ENCODE data around the gene EGFR. TPM values are rescaled to one million over a fixed set of nuclear protein-coding genes. Genes with fewer than 3 reads are reported as not detected.

Gene EGFR
- total and polyA plus RNA-seq, 2 experiments from 2014 or later: 21.6 to 51.0 TPM

GRCh38 chr7:55212838-55213237, 194.0 kb downstream of the EGFR start:
- Histone ChIP-seq H3K27ac (no peak overlapping the region), H4K20me1 (ENCODE audit: insufficient read depth, poor library complexity, severe bottlenecking) (no peaks in the 10 kb centered on the region), H3K9me2 (replicated peaks; ENCODE audit: insufficient read depth) (no peaks in the 10 kb centered on the region), H3K4me2 (no peak overlapping the region), H3K79me2 (no peaks in the 10 kb centered on the region), H3K36me3 (replicated peaks; ENCODE audit: insufficient read depth, low read depth) (no peaks in the 10 kb centered on the region), H2AFZ (no peak overlapping the region), H3K4me1 (ENCODE audit: insufficient read depth) (peaks cover 27% of the 10 kb centered on the region), H3K9me3 (ENCODE audit: low read depth) (no peaks in the 10 kb centered on the region), H3K27me3 (no peaks in the 10 kb centered on the region), H3K4me3 (no peak overlapping the region)
- TF ChIP-seq EZH2 (IDR thresholded peaks at IDR 0.05; ENCODE audit: borderline replicate concordance) (no peak), EZH2phosphoT487 (IDR thresholded peaks at IDR 0.05; ENCODE audit: low read depth, severe bottlenecking, unreplicated experiment) (no peak), CTCF (IDR thresholded peaks at IDR 0.05; ENCODE audit: poor library complexity) (no peak)
- DNase-seq (ENCODE audit: low spot score): no peak
- 77% methylated on average over 10 of the region's 10 CpGs for WGBS (ENCODE audit: low lambda C conversion rate, missing lambda C conversion rate)

GRCh38 chr7:55214707-55215106, 195.9 kb downstream of the EGFR start:
- Histone ChIP-seq H3K79me2 (no peaks in the 10 kb centered on the region), H3K4me1 (ENCODE audit: insufficient read depth) (peaks cover 19% of the 10 kb centered on the region), H3K4me2 (no peak overlapping the region), H3K9me2 (replicated peaks; ENCODE audit: insufficient read depth) (no peaks in the 10 kb centered on the region), H3K9me3 (ENCODE audit: low read depth) (no peaks in the 10 kb centered on the region), H3K4me3 (no peak overlapping the region), H3K27me3 (no peaks in the 10 kb centered on the region), H3K27ac (no peak overlapping the region), H4K20me1 (ENCODE audit: insufficient read depth, poor library complexity, severe bottlenecking) (no peaks in the 10 kb centered on the region), H2AFZ (no peak overlapping the region), H3K36me3 (replicated peaks; ENCODE audit: insufficient read depth, low read depth) (no peaks in the 10 kb centered on the region)
- DNase-seq (ENCODE audit: low spot score): no peak
- TF ChIP-seq CTCF (IDR thresholded peaks at IDR 0.05; ENCODE audit: poor library complexity): no peak
- 71% methylated on average over 5 of the region's 5 CpGs for WGBS (ENCODE audit: low lambda C conversion rate, missing lambda C conversion rate)

GRCh38 chr7:55223023-55223422, 204.2 kb downstream of the EGFR start:
- Histone ChIP-seq H3K4me1 (ENCODE audit: insufficient read depth) (no peaks in the 10 kb centered on the region), H3K4me3 (no peak overlapping the region), H3K36me3 (replicated peaks; ENCODE audit: insufficient read depth, low read depth) (no peaks in the 10 kb centered on the region), H3K27me3 (no peaks in the 10 kb centered on the region), H3K4me2 (no peak overlapping the region), H4K20me1 (ENCODE audit: insufficient read depth, poor library complexity, severe bottlenecking) (no peaks in the 10 kb centered on the region), H3K9me2 (replicated peaks; ENCODE audit: insufficient read depth) (no peaks in the 10 kb centered on the region), H3K79me2 (no peaks in the 10 kb centered on the region), H2AFZ (no peak overlapping the region), H3K9me3 (ENCODE audit: low read depth) (no peaks in the 10 kb centered on the region), H3K27ac (no peak overlapping the region)
- WGBS (ENCODE audit: low lambda C conversion rate, missing lambda C conversion rate): 94% methylated on average over 9 of the region's 9 CpGs
- no peak for DNase-seq (ENCODE audit: low spot score)
- no peak for TF ChIP-seq EZH2 (IDR thresholded peaks at IDR 0.05; ENCODE audit: borderline replicate concordance)
- no peak for TF ChIP-seq CTCF (IDR thresholded peaks at IDR 0.05; ENCODE audit: poor library complexity)
- no peak for TF ChIP-seq EZH2phosphoT487 (IDR thresholded peaks at IDR 0.05; ENCODE audit: low read depth, severe bottlenecking, unreplicated experiment)

GRCh38 chr7:55224111-55224510, 205.3 kb downstream of the EGFR start:
- Histone ChIP-seq H3K27ac (no peak overlapping the region), H3K9me3 (ENCODE audit: low read depth) (no peaks in the 10 kb centered on the region), H3K36me3 (replicated peaks; ENCODE audit: insufficient read depth, low read depth) (no peaks in the 10 kb centered on the region), H2AFZ (no peak overlapping the region), H3K79me2 (no peaks in the 10 kb centered on the region), H3K4me1 (ENCODE audit: insufficient read depth) (no peaks in the 10 kb centered on the region), H4K20me1 (ENCODE audit: insufficient read depth, poor library complexity, severe bottlenecking) (no peaks in the 10 kb centered on the region), H3K4me2 (no peak overlapping the region), H3K4me3 (no peak overlapping the region), H3K27me3 (no peaks in the 10 kb centered on the region), H3K9me2 (replicated peaks; ENCODE audit: insufficient read depth) (no peaks in the 10 kb centered on the region)
- 87% methylated on average over 5 of the region's 5 CpGs for WGBS (ENCODE audit: low lambda C conversion rate, missing lambda C conversion rate)
- DNase-seq (ENCODE audit: low spot score): no peak
- no peak for TF ChIP-seq EZH2phosphoT487 (IDR thresholded peaks at IDR 0.05; ENCODE audit: low read depth, severe bottlenecking, unreplicated experiment)
- no peak for TF ChIP-seq CTCF (IDR thresholded peaks at IDR 0.05; ENCODE audit: poor library complexity)
- TF ChIP-seq EZH2 (IDR thresholded peaks at IDR 0.05; ENCODE audit: borderline replicate concordance): no peak

All from hepatocyte (in vitro differentiated cells).